GM19324 (cell line): ENCODE data around the gene TKFC.

ENCODE experiments used
- ATAC-seq: cut with Tn5 transposase; IDR thresholded peaks from one replicate; pipeline ENCODE4 v1.9.1; 2021; ENCODE audit warnings: mild to moderate bottlenecking, moderate library complexity; ENCODE audit not compliant: unreplicated experiment, low FRiP score

Gene TKFC, protein sequence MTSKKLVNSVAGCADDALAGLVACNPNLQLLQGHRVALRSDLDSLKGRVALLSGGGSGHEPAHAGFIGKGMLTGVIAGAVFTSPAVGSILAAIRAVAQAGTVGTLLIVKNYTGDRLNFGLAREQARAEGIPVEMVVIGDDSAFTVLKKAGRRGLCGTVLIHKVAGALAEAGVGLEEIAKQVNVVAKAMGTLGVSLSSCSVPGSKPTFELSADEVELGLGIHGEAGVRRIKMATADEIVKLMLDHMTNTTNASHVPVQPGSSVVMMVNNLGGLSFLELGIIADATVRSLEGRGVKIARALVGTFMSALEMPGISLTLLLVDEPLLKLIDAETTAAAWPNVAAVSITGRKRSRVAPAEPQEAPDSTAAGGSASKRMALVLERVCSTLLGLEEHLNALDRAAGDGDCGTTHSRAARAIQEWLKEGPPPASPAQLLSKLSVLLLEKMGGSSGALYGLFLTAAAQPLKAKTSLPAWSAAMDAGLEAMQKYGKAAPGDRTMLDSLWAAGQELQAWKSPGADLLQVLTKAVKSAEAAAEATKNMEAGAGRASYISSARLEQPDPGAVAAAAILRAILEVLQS

DNA sequence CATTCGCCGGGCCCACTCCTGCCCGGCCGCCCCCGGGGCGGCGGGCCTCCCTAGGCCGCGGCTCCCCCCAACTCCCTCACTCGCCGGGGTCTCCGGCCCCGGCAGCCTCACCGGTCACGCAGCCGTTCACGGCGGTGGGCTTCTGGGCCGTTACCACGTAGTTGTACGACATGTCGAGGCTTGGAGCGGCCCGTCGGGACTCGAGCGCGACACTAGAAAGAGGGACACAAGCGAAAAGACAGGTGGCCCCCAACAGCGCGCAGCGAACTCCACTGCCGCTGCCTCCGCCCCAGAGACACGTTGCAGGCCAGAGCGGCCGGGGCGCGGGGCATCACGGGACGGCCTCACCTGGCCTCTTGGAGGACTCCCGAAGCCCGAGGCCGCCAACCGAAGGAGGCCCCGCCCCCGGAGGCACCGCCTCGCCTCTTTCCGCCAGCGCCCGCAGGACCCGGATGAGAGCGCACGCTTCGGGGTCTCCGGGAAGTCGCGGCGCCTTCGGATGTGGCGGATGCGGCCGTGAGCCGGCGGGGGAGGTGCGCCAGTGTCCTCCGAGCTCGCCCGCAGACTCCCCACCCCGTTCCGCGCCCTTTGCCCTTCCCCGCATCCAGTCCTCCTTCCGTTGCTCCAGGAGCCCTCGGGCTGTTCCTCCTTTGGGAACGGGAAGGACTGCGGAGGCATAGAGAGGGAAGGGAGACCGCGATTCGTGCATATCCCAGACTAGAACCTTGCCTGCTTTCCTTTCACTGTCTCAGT is at the start of gene TKFC, which contains the start of gene DDB1:
TKFC (plus strand) TSS at position 432 of the 753 bp plus-strand sequence. CDS start 1,501 bp downstream, outside the sequence.
DDB1 (minus strand) TSS at position 309 of the 753 bp plus-strand sequence; CDS start at position 172, 137 bp downstream.
- peak; percentile 86 for ATAC-seq

DNA sequence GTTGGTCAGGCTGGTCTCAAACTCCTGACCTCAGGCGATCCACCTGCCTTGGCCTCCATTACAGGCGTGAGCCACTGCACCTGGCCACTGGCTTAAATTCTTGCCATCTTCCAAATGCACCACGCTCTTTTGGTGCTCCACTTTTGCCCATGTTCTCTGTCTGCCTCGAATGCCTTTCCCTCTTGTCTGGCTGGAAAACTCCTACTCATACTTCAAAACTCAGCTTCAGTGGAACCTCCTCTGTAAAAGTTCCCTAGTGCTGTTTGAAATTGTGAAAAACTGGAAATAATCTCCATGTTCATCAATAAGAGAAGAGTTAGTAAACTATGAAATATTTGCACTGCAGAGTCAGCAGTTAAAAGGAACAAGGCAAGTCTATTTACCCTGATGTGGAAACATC is 49.4 kb upstream of the TKFC start:
- no peak for ATAC-seq

DNA sequence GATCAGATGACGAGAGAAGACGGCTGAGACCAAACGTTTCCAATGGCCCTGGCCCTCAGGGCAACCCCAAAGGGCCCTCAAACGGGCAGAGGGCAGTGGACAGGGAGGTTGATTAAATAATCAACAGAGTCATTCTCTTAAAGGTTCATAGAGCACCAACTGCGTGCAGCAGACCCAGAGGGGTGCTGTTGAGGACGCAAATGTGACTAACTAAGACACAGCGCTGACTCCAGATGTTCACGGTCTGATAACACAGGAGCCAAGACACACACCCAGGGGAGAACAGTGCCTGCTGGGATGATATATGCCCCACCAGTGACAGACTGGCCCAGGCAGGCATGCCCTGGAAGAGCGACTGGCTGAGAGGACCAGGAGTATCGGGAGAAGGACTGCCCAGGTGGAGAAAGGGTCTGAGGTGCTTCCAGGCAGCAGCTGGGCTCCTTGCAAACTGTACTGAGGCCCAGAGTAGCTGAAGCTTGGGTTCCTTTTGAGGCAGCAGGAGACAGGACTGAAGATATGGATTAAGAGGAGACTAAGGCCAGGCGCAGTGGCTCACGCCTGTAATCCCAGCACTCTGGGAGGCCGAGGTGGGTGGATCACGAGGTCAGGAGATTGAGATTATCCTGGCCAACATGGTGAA is 45.6 kb upstream of the TKFC start:
- no peak for ATAC-seq

DNA sequence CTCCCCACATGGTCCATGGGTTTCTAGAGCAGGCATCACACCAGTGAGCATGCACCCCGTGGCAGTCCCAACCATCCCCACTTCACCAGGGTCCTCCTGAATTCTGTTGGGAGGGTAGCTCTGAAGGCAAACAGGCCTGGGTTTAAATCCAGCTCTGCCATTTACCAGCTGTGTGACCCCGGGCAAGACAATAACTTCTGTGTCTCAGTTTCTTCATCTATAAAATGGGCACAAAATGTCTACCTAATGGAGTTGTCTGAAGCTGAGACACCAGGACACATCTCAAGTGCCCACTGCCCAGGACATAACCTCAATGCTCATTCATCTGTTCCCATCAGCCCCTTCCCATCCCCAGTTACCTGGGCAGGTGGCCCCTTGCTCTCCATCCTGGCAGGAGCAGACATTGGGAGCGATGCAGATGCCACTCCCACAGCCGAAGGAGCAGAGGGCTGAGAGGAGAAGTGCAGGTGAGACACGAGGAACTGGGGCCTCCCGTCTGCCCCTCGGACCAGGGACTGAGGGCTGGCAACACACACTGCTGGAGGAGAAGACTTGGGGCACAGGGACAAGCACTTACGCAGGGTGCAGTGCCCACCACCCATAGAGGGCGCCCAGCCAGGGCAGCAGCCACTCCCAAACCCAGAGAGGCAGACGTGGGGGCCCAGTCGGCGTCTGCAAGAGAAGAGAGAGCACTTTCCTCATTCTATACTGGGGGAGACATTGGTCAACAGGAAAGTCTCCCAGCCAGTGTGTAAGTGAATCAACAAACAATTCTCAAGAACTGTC is 41.9 kb upstream of the TKFC start:
- no peak for ATAC-seq

DNA sequence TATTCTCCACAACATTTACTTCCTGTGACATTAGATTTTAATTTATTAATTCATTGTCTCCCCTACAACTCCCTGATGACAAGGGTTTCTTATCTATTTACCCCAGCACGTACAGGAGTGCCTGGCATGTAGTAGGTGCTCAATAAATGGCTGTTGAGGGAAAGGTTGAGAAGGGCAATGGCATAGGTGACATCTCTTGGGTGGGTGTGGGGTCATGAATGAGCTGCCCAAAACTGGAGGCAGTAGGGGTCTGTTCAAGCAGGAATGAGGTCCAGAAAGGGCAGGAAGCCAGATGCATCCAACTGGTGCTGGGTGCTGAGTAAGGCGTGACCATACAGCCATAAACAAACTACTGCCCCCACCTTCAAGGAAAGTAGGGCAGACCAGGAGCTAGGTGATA is 40.7 kb upstream of the TKFC start:
- ATAC-seq: no peak

DNA sequence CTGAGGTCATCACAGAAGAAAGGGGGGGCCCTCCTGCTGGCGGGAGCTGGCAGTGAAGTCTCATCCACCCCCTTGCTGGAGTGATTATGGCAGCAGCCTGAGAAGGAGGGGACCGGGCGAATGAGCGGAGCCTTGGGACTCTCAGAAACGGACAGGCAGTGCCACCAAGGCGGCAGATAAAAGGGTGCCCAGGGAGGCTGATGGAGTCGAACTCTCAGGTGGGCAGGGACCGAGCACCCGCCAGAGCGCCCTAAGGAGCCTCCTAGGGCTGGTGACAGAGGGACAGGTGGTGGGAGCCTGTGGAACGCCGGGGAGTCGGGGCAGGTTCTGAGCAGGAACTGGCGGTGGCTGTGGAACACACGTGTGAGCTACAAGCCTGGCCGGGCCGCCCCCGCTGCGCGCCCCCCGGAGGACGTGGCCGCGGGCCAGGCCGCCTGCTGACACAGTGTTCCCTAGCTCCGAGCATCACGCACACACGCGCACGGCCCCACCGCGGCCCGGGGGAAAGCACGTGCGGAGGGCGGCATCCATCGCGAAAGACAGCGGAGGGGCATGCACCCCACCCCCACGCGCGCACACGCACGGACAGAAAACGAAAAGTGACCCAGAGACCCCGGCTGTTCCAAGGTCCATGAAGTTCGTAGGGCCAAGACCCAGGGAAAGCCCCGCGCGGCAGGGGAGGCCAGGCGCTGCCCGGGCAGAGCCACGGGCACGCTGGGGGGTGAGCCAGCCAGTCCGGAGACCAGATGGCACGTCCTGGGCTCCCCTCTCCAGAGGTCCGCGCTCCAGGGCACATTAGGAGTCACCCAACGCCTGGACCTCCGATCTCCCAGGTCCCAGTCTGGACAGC is 38.9 kb upstream of the TKFC start:
- ATAC-seq: peak; percentile 32

DNA sequence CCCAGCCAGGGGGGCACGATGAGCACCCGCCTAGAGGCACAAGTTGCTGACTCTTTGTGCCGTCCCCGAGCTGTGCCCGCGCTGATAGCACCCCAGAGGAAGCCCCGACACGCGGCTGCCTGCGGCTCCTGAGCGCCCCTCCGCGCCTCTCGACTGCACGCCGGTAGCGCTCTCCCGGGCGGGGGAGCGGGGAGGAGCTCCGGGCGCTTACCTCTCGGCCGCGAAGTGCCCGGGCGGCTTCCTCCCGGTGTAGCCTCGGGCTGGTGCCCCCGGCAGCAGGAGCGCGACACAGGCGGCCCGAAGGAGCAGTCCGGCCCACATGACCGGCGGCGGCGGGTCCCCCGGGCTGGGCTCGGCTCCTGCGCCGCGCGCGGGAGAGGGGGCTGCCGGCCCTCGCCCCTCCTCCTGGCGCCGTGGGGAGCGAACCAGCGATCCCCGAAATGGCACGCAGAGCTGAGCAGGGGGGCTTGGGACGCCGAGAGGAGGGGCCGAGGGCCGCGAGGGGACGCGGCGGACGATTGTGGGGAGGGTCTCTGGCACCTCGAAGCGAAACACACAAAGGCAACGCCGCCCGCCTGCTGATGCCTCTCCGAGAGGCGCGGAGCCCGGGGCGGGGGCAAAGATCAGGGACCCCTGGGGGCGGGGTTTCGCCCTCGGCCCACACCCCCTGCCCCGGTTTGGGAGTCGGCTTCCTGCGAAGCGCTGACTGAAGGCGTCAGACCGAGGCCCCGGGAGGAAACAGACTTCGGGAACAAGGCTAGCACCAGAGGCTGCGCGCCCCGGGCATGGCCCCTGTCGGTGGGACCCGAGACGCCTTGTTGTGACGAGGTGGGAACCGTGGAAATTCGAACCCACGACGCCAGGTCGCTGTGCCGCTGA is 38.1 kb upstream of the TKFC start, which contains the start of gene VWCE:
VWCE (minus strand) TSS at position 600 of the 879 bp plus-strand sequence; CDS start at position 321, 279 bp downstream.
- peak; percentile 60 for ATAC-seq

DNA sequence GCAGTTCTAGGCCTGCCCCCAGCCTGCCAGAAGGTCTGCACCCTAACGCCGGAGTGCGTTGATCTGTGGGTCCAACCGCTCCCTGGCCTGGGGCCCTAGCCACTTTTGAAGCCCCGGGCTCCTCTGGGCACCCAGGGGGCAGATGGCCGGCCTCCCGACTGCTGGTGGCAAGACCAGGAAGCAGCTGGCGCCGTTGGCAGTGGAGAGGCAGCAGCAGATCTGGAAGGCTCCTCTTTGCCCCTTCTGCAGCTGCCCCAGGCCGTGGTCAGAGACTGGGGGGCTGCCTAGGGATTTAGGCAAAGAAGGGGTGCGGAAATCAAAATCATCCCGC is 37.5 kb upstream of the TKFC start:
- no peak for ATAC-seq

DNA sequence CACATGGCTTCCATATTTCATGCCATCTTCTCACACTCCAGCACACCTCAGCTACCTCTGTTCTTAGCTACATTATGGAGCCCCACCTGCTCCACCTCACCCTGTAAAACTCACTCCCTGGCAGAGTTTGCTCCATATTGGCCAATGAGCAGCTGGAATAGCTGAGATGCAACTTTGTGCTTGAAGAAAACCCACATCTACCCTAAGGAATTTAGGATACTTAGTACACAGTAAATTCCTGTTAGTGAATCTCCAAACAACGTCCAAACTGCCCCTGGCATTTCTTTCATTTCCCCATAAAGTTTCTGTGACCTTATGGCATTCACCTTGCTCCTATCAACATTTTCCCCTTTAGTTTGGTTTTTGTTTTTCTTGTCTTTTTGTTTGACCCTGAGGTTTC is 35.7 kb upstream of the TKFC start:
- no peak for ATAC-seq

DNA sequence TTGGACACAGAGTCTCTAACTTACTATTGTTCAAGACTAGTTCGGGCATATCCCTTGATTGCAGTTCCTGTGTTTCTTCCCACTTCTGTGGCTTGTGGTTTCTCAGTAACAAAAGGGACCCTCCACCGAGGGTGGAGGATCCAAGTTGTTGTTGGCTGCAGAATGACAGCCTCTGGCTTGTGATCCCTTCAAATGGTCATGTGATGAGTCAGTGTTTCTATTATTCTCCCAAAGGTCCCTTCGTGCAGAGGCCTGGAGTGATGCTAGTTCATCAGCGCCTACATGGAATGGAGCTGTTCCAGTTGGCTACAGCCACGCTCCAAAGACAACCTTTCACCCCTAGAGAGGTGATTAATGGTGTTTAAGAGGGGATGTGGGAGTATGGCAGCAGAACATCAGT is 35.3 kb upstream of the TKFC start:
- ATAC-seq: no peak

DNA sequence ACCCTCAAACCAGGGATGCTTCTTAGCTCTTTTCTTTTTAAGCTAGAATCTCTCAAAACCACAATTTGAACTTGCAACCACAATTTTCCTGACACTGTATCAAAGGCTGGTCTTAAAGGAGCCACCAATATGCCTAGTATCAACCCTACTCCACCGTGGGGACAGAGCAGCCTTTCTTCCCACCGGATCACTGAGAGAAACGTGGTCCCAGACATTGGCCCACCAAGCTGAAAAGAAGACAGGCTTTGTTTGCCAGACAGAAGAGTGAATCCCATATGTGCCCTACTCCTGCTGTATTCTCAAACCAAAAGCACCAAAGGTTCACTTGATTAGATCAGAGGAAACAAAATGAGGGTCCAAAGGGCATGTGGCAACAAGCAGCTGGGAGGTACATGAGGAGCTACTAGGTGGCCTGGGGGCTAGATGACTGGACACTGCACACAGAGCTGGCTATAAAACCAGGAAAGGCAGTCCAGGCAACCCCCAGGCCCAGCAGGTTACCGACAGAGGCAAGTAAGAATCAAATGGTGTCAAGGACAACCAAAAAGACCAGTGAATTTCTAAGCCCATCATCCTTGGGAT is 34.3 kb upstream of the TKFC start:
- ATAC-seq: no peak

DNA sequence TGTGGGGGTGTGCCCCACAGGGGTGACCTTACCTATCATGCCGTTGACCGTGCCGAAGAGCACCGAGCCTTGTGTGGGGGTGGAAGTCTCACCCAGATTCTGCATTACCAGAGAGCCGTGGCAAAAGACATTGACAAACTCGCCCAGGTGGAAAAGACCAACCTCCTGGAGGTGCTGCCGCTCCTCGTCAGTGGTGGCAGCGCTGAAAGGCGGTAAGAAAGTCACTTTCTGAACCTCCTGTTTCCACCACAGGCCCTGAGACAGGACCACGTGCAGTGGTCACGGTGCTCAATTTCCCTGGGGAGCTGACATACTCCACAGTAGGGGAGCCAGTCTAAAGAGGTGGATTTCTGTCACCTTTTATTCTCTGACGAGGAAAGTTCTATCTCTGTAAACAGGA is 30.5 kb upstream of the TKFC start:
- no peak for ATAC-seq

DNA sequence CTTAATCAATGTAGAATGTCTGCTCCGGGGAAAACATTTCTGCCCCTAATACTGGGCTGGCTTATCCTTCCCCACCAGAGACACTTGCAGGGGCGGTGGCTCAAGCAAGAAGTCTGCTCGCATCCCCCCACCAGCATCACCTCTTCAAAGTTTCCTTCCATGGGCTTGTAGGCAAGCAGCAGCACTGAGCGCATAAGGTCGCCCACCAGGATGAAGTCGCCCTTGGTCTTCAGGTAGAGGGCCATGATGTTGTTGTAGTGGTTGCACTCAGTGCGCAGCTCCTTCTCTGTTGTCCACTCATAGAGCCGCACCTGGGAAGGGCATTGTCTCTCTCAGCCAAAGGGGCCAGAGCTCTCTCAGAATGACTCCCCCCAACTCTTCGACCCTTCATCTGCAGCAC is 29.3 kb upstream of the TKFC start:
- ATAC-seq: no peak

DNA sequence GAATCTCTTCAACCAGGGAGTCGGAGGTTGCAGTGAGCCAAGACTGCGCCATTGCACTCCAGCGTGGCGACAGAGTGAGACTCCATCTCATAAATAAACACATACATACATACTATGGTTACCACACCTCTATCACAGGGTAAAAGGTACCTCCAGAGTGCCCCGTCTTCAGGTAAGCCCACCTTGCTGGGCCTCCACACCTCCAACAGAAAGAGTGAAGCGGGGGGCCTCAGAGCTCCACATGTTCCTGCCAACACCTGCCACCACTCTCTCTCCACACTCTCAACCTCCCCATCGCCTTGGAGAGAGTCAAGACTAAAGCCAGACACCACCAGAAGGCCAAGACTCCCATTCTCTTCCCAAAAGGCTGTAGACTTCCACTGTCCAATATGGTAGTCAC is 27.6 kb upstream of the TKFC start:
- no peak for ATAC-seq

DNA sequence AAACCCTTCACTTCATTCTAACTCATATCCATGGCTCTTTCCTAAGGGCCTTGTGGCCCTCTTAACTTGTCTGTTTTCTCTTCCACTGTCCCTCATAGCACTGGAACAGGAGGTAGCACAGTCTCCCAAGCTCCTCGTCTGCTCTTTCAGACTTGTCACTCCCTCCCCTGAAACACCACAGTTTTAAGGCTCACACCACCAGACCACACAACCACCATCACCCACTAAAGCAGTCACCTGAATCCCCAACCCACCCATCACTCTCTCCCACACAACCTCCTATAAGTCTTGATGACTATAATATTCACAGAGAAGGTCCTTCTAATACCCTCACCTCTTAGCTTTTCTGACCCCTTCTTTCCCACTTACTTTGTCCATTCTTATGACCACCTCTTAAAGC is 26.8 kb upstream of the TKFC start:
- ATAC-seq: no peak

DNA sequence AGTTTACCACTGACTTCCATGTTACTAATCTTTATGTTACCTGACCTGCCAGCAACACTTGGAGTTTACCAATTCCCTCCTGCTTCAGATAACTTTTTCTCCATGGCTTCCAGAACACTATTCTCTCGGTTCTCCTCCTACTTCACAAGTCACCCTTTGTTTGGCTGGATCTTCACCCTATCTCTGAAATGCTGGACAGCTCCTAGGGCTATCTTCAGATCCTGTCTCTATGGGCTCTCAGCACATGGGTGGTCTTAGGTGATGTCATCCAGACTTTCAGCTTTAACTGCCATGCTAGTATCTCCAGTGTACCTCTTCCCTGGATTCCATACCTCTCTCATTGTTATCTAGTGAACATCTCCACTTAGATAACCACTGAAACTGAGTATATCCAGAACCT is 25.7 kb upstream of the TKFC start:
- ATAC-seq: no peak

DNA sequence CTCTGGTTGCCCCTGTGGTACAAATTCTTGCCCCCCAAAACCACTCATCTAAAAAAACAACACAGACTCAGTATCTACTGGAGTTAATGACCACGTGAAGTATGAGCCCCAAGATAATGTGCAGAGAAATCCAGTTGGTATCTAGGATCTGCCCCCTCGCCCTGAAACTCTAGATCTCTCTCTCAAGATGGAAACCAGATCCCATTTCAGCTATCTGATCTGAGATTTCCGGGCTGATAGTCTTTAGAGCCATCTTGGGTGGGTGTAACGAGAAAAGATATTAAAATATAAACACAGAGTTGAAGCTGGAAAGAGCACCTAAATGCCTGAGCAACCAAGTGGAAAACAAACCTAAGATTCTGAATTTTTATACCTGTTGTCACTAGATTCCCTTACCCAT is 23.9 kb upstream of the TKFC start:
- ATAC-seq: no peak

DNA sequence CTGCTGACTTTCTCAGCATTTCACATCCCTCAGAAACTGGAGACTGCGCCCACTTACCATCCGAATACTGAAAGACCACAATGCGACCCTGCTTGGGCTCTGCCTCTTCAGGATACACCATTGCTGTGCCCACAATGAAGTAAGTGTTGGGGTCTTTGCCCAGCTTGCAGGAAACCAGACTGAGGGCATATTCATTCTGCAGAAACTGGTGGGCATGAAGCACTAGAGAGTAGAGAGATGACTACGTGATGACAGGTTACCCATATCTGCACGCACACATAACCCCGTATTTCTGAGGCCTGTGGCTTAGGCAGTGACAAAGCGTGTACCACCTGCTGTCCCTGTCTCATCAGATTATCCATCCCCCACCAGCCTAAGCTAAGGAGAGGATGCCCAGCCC is 23.3 kb upstream of the TKFC start:
- no peak for ATAC-seq
